GM12878 (cell line): ENCODE results near the gene SCG2. TPM values are rescaled to one million over a fixed set of nuclear protein-coding genes. Genes with fewer than 3 reads are reported as not detected.

Source experiments
- ATAC-seq: fragments of 200-7000 bp; cut with Tn5 transposase; 3 replicates; pipeline ENCODE4 v1.9.1; 2020; ENCODE audit warnings: mild to moderate bottlenecking, moderate library complexity
- BruUV-seq: library from RNA; stranded (reverse); fragments of 400-500 nt; replicated peaks from 2 replicates; lab custom pipeline; 2021; lab: Mats Ljungman, UMichigan
- CTCF ChIA-PET: fragments of 300-600 bp; sonication (Branson Sonifier 250); formaldehyde crosslinking; extraction: SDS; loops from one replicate; lab custom pipeline; 2021; ENCODE audit warnings: inconsistent platforms; lab: Yijun Ruan, JAX
- POLR2A ChIA-PET: fragments of 350-600 bp; formaldehyde crosslinking; extraction: SDS; loops from one replicate; lab custom pipeline; 2021; ENCODE audit warnings: inconsistent platforms; lab: Charles Lee
- RAD21 ChIA-PET: fragments of 300-600 bp; sonication (Branson Sonifier 250); formaldehyde crosslinking; loops from one replicate; lab custom pipeline; 2023; ENCODE audit warnings: antibody characterized with exemption; ENCODE audit not compliant: unreplicated experiment; lab: Charles Lee
- SMC1A ChIA-PET: fragments of 300-600 bp; sonication (Branson Sonifier 250); formaldehyde crosslinking; loops from one replicate; lab custom pipeline; 2023; ENCODE audit not compliant: unreplicated experiment, uncharacterized antibody; lab: Charles Lee
- DNase-seq: peaks from one replicate; pipeline ENCODE4 v3.0.0-alpha.2; 2011; ENCODE audit warnings: low read depth, low spot score
- FAIRE-seq: peaks from 3 replicates; lab custom pipeline; 2011; peaks lifted over from hg19 to GRCh38; lab: Jason Lieb, UNC
- H2AFZ ChIP-seq: 2 replicates; pipeline ENCODE4 v1.6.0; 2011; ENCODE audit warnings: low read depth, low read length, control low read depth; ENCODE audit not compliant: control insufficient read depth
- H3K27ac ChIP-seq: 2 replicates; pipeline ENCODE4 v1.5.1; 2011; ENCODE audit warnings: control low read depth; ENCODE audit not compliant: control insufficient read depth, insufficient read depth
- H3K27me3 ChIP-seq, 2 experiments: replicated peaks in 1 of 2; 2 replicates each; pipeline versions ENCODE4 v1.6.0 to v1.6.1; 2011; ENCODE audit warnings: low read length in 1 of 2; ENCODE audit not compliant: control insufficient read depth in 2 of 2, insufficient read depth in 2 of 2
- H3K36me3 ChIP-seq, 2 experiments: 2 replicates each; pipeline ENCODE4 v1.5.1; 2011; ENCODE audit warnings: low read length in 1 of 2; ENCODE audit not compliant: control insufficient read depth in 2 of 2, insufficient read depth in 2 of 2
- H3K4me1 ChIP-seq: 2 replicates; pipeline ENCODE4 v1.6.1; 2011; ENCODE audit warnings: mild to moderate bottlenecking, low read length, moderate library complexity, mixed read lengths; ENCODE audit not compliant: control insufficient read depth, insufficient read depth
- H3K4me2 ChIP-seq: 2 replicates; pipeline ENCODE4 v1.6.0; 2011; ENCODE audit warnings: control low read depth; ENCODE audit not compliant: control insufficient read depth, insufficient read depth
- H3K4me3 ChIP-seq: fragments of 200-600 bp; sonication (generic); 2 replicates; pipeline ENCODE4 v1.5.1; 2016
- H3K79me2 ChIP-seq: 2 replicates; pipeline ENCODE4 v1.6.0; 2011; ENCODE audit warnings: low read length; ENCODE audit not compliant: control insufficient read depth, insufficient read depth
- H3K9ac ChIP-seq: 2 replicates; pipeline ENCODE4 v1.8.0; 2011; ENCODE audit warnings: low read length, control low read depth, mixed read lengths; ENCODE audit not compliant: control insufficient read depth, insufficient read depth
- H3K9me3 ChIP-seq: replicated peaks from 3 replicates; pipeline ENCODE4 v1.5.1; 2011; ENCODE audit warnings: mild to moderate bottlenecking, low read length; ENCODE audit not compliant: control insufficient read depth, insufficient read depth
- H4K20me1 ChIP-seq: 2 replicates; pipeline ENCODE4 v1.6.0; 2011; ENCODE audit not compliant: control insufficient read depth, insufficient read depth
- BHLHE40 ChIP-seq, 2 experiments: fragments of 450-650 bp in 1 of 2; IDR thresholded peaks; 2 replicates each; pipeline ENCODE4 v1.6.1; 2011 to 2017; ENCODE audit warnings: low read depth in 2 of 2, borderline replicate concordance in 1 of 2, improper control_type of control experiment in 1 of 2, low read length in 1 of 2, mild to moderate bottlenecking in 1 of 2
- BMI1 ChIP-seq: fragments of 450-650 bp; IDR thresholded peaks from 2 replicates; pipeline ENCODE4 v1.6.1; 2016; ENCODE audit warnings: mild to moderate bottlenecking, moderate library complexity, borderline replicate concordance
- BRCA1 ChIP-seq: IDR thresholded peaks from 2 replicates; pipeline ENCODE4 v1.6.1; 2011; ENCODE audit warnings: low read depth, low read length, improper control_type of control experiment
- CBFB ChIP-seq: IDR thresholded peaks from 2 replicates; pipeline ENCODE4 v1.6.1; 2016; ENCODE audit warnings: antibody characterized with exemption, low read depth
- CBX5 ChIP-seq: sonication (generic); IDR thresholded peaks from 2 replicates; pipeline ENCODE4 v1.6.1; 2016; ENCODE audit warnings: low read depth, moderate library complexity, mild to moderate bottlenecking, inconsistent platforms
- NFIC ChIP-seq: IDR thresholded peaks from 2 replicates; pipeline ENCODE4 v1.6.1; 2012; ENCODE audit warnings: low read depth, mild to moderate bottlenecking, inconsistent platforms, low read length, moderate library complexity
- SMARCA5 ChIP-seq: fragments of 450-650 bp; IDR thresholded peaks from 2 replicates; pipeline ENCODE4 v1.6.1; 2017; ENCODE audit warnings: mild to moderate bottlenecking
- SP1 ChIP-seq: IDR thresholded peaks from one replicate; pipeline ENCODE4 v1.6.1; 2011; ENCODE audit warnings: low read depth, low read length
- SPI1 ChIP-seq: IDR thresholded peaks from 2 replicates; pipeline ENCODE4 v1.6.1; 2011; ENCODE audit warnings: low read depth, mild to moderate bottlenecking, low read length, moderate library complexity, borderline replicate concordance; ENCODE audit not compliant: insufficient read depth
- SREBF2 ChIP-seq: IDR thresholded peaks from 2 replicates; pipeline ENCODE4 v1.6.1; 2012; ENCODE audit warnings: mild to moderate bottlenecking, low read length
- SRF ChIP-seq, 2 experiments: IDR thresholded peaks; 2 replicates each; pipeline ENCODE4 v1.6.1; 2011; ENCODE audit warnings: low read depth in 2 of 2, low read length in 2 of 2, mild to moderate bottlenecking in 1 of 2, moderate library complexity in 1 of 2
- TCF7 ChIP-seq: IDR thresholded peaks from 2 replicates; pipeline ENCODE4 v1.6.1; 2014; ENCODE audit warnings: antibody characterized with exemption, borderline replicate concordance
- WRNIP1 ChIP-seq: IDR thresholded peaks from 2 replicates; pipeline ENCODE4 v1.6.1; 2011; ENCODE audit warnings: low read depth, low read length, improper control_type of control experiment, borderline replicate concordance
- ZNF384 ChIP-seq: IDR thresholded peaks from 2 replicates; pipeline ENCODE4 v1.6.1; 2012; ENCODE audit warnings: low read depth, mild to moderate bottlenecking, low read length, improper control_type of control experiment, borderline replicate concordance
- WGBS: methylation state at CpG from one replicate; pipeline ENCODE4 v1.1.6; 2016; ENCODE audit warnings: low lambda C conversion rate; ENCODE audit not compliant: insufficient replicate concordance, insufficient coverage; ENCODE audit errors: missing lambda C conversion rate; 5-methylcytosine and 5-hydroxymethylcytosine counted together
- in situ Hi-C: fragments of 300-500 bp; cut with MboI; formaldehyde crosslinking; loops from 9 replicates; pipeline ENCODE4 v1.14.3; 2018; ENCODE audit warnings: mixed read lengths
- intact Hi-C: fragments of 100-400 bp; cut with micrococcal nuclease; formaldehyde crosslinking; loops from one replicate; pipeline ENCODE4 v1.14.2; 2022; ENCODE audit not compliant: unreplicated experiment
- polyA plus RNA-seq, 11 experiments: library from polyadenylated mRNA; depleted of rRNA in 4 of 11; unstranded in 6 of 11; stranded (reverse) in 5 of 11; fragments of >200 nt; fragmentation: Nextera tagmentation in 4 of 11; fragmentation: Illumina TruSeq in 1 of 11; extraction: Ambion mirVana in 4 of 11; extraction: Trizol in 1 of 11; gene quantifications; 1 replicate in 1 of 11; 2 replicates in 10 of 11; pipeline versions ENCODE4 v1.2.1 to v1.2.3, GENCODE V29; 2011 to 2016; ENCODE audit warnings: inconsistent platforms in 2 of 11, missing spikeins in 2 of 11, low read depth in 1 of 11
- total RNA-seq, 4 experiments: library from RNA; depleted of rRNA in 3 of 4; stranded (reverse); fragments of >200 nt in 3 of 4; fragmentation: Illumina TruSeq in 1 of 4; extraction: Trizol in 1 of 4; gene quantifications; 2 replicates each; pipeline versions ENCODE4 v1.2.1 to v1.2.3, GENCODE V29; 2013 to 2021
- TF ChIP-seq, protein P1 (sequence below): fragments of 450-650 bp; IDR thresholded peaks from 2 replicates; pipeline ENCODE4 v1.6.1; 2018; ENCODE audit warnings: mild to moderate bottlenecking, low read depth, moderate library complexity; ENCODE audit not compliant: partially characterized antibody
- TF ChIP-seq, protein P2 (sequence below): IDR thresholded peaks from 2 replicates; pipeline ENCODE4 v1.6.1; 2011; ENCODE audit warnings: low read depth, low read length, improper control_type of control experiment, borderline replicate concordance
- TF ChIP-seq, protein P3 (sequence below): IDR thresholded peaks from 2 replicates; pipeline ENCODE4 v1.6.1; 2012; ENCODE audit warnings: low read length, inconsistent platforms

The SCG2 gene
- total and polyA plus RNA-seq, 10 of the 15 experiments (the other 5 are each of a cell fraction or from before 2014, with no cell fraction given) = 0.05 TPM; not detected in 9

DNA sequence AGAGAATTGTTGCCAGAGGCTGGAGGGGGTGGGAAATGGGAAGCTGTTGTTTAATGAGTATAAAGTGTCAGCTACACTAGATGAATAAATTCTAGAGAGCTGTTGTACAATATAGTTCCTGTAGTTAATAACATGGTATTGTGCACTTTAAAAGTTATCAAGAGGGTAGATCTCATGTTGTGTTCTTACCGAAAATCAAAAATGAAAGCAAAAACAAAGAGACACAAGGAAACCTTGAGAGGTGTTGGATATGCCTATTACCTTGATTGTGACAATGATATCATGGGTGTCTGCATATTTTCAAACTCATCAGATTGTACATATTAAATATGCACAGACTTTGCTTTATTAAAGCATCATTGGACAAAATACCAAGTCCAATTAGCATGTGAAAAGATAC, 43.2 kb downstream of the SCG2 start:
- RAD21 ChIA-PET = no interaction called here

DNA sequence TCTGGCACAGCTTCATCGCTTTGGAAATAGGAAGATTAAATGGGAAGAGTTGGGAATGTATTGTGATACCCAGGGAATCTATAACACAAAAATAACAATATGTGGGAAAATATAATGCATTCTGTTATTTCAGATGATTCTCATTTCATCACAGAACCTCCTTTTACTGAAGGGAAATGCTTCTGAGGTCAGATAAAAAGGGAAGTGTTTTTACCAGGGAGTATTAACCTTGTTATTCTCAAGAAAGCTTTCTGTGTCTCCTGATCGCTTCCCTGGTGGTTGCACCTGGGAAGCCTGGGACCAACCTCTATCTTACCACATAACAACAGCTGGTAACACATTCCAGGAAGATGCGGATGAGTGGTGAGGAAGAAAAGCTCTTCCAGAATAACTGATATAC, 47.2 kb downstream of the SCG2 start:
- H3K9me3 ChIP-seq = no peaks in the 10 kb centered on the region
- no peaks in the 10 kb centered on the region for H3K79me2 ChIP-seq
- DNase-seq (no peak), FAIRE-seq (no peak), ATAC-seq (no peak)
- SMC1A ChIA-PET = no interaction called here
- in situ Hi-C loops (no loop called here), intact Hi-C loops (no loop called here)
- no peaks in the 10 kb centered on the region for H4K20me1 ChIP-seq
- RAD21 ChIA-PET = no interaction called here
- no peak overlapping the region for H3K27ac ChIP-seq
- POLR2A ChIA-PET = no interaction called here
- H3K27me3 ChIP-seq = no peaks in the 10 kb centered on the region
- H2AFZ ChIP-seq = no peak overlapping the region
- CTCF ChIA-PET = no interaction called here
- H3K4me2 ChIP-seq = no peak overlapping the region
- no peak overlapping the region for H3K9ac ChIP-seq
- H3K36me3 ChIP-seq = no peaks in the 10 kb centered on the region
- H3K4me3 ChIP-seq = no peak overlapping the region
- no peaks in the 10 kb centered on the region for H3K4me1 ChIP-seq
- BruUV-seq = no TSS peak
- WGBS = 45% methylated on average over 3 of the region's 3 CpGs
- TF ChIP-seq ZNF384 (no peak), TCF7 (no peak), BRCA1 (no peak), SREBF2 (no peak), BMI1 (no peak)
- TF ChIP-seq, protein P1, sequence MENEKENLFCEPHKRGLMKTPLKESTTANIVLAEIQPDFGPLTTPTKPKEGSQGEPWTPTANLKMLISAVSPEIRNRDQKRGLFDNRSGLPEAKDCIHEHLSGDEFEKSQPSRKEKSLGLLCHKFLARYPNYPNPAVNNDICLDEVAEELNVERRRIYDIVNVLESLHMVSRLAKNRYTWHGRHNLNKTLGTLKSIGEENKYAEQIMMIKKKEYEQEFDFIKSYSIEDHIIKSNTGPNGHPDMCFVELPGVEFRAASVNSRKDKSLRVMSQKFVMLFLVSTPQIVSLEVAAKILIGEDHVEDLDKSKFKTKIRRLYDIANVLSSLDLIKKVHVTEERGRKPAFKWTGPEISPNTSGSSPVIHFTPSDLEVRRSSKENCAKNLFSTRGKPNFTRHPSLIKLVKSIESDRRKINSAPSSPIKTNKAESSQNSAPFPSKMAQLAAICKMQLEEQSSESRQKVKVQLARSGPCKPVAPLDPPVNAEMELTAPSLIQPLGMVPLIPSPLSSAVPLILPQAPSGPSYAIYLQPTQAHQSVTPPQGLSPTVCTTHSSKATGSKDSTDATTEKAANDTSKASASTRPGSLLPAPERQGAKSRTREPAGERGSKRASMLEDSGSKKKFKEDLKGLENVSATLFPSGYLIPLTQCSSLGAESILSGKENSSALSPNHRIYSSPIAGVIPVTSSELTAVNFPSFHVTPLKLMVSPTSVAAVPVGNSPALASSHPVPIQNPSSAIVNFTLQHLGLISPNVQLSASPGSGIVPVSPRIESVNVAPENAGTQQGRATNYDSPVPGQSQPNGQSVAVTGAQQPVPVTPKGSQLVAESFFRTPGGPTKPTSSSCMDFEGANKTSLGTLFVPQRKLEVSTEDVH = no peak
- TF ChIP-seq, protein P2, sequence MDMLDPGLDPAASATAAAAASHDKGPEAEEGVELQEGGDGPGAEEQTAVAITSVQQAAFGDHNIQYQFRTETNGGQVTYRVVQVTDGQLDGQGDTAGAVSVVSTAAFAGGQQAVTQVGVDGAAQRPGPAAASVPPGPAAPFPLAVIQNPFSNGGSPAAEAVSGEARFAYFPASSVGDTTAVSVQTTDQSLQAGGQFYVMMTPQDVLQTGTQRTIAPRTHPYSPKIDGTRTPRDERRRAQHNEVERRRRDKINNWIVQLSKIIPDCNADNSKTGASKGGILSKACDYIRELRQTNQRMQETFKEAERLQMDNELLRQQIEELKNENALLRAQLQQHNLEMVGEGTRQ = no peak

More for the DNA sequence above, 43.2 kb downstream of the SCG2 start:
- no peak for DNase-seq
- intact Hi-C loops (no loop called here), in situ Hi-C loops (no loop called here)
- POLR2A ChIA-PET = no interaction called here
- CTCF ChIA-PET = no interaction called here
- Histone ChIP-seq H3K9ac (no peak overlapping the region), H3K36me3 (no peaks in the 10 kb centered on the region), H2AFZ (no peak overlapping the region), H3K4me2 (no peak overlapping the region), H3K4me1 (no peaks in the 10 kb centered on the region), H3K27ac (no peak overlapping the region), H3K9me3 (no peaks in the 10 kb centered on the region), H4K20me1 (no peaks in the 10 kb centered on the region), H3K79me2 (no peaks in the 10 kb centered on the region), H3K27me3 (no peaks in the 10 kb centered on the region), H3K4me3 (no peak overlapping the region)
- TF ChIP-seq WRNIP1 (no peak), SMARCA5 (no peak), SP1 (no peak), BHLHE40 (IDR thresholded peaks at IDR 0.05; ENCODE audit: borderline replicate concordance in 1 of 2, low read depth in 2 of 2, low read length in 1 of 2) (no peak), CBFB (no peak), SPI1 (no peak), SRF (IDR thresholded peaks at IDR 0.05; ENCODE audit: low read depth in 2 of 2, low read length in 2 of 2) (no peak), CBX5 (no peak), NFIC (no peak)
- TF ChIP-seq, protein P3, sequence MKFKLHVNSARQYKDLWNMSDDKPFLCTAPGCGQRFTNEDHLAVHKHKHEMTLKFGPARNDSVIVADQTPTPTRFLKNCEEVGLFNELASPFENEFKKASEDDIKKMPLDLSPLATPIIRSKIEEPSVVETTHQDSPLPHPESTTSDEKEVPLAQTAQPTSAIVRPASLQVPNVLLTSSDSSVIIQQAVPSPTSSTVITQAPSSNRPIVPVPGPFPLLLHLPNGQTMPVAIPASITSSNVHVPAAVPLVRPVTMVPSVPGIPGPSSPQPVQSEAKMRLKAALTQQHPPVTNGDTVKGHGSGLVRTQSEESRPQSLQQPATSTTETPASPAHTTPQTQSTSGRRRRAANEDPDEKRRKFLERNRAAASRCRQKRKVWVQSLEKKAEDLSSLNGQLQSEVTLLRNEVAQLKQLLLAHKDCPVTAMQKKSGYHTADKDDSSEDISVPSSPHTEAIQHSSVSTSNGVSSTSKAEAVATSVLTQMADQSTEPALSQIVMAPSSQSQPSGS = no peak
- 0% methylated on average over 1 of the region's 1 CpG for WGBS
- SMC1A ChIA-PET = interaction anchor here (0.6 kb wide), 1 partner anchor 73 kb away, joined by 3 read pairs; no protein-coding TSS in a partner anchor
- no peak for ATAC-seq
- FAIRE-seq = no peak
- BruUV-seq = no TSS peak
